GM20000 (cell line): Measurements from ENCODE around the gene P2RY2.

ENCODE experiments used
- DNase-seq: peaks from one replicate; pipeline ENCODE4 v3.0.0; 2012; ENCODE audit warnings: low spot score
- TF ChIP-seq, protein P1 (sequence below): IDR thresholded peaks from 2 replicates; pipeline ENCODE4 v1.5.1; 2012; ENCODE audit warnings: mild to moderate bottlenecking, control low read depth; ENCODE audit errors: extremely low read depth, missing control alignments

Gene P2RY2

GRCh38 chr11:73225851-73226250, 7.8 kb downstream of the P2RY2 start:
- TF ChIP-seq, protein P1, sequence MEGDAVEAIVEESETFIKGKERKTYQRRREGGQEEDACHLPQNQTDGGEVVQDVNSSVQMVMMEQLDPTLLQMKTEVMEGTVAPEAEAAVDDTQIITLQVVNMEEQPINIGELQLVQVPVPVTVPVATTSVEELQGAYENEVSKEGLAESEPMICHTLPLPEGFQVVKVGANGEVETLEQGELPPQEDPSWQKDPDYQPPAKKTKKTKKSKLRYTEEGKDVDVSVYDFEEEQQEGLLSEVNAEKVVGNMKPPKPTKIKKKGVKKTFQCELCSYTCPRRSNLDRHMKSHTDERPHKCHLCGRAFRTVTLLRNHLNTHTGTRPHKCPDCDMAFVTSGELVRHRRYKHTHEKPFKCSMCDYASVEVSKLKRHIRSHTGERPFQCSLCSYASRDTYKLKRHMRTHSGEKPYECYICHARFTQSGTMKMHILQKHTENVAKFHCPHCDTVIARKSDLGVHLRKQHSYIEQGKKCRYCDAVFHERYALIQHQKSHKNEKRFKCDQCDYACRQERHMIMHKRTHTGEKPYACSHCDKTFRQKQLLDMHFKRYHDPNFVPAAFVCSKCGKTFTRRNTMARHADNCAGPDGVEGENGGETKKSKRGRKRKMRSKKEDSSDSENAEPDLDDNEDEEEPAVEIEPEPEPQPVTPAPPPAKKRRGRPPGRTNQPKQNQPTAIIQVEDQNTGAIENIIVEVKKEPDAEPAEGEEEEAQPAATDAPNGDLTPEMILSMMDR = no peak
- no peak for DNase-seq

GRCh38 chr11:73226297-73227006, 8.4 kb downstream of the P2RY2 start:
- TF ChIP-seq, protein P1 = no peak
- DNase-seq = no peak

- DNase-seq = no peak
These were observed 9.6 kb downstream of the P2RY2 start for GRCh38 chr11:73227571-73228211.

DNA sequence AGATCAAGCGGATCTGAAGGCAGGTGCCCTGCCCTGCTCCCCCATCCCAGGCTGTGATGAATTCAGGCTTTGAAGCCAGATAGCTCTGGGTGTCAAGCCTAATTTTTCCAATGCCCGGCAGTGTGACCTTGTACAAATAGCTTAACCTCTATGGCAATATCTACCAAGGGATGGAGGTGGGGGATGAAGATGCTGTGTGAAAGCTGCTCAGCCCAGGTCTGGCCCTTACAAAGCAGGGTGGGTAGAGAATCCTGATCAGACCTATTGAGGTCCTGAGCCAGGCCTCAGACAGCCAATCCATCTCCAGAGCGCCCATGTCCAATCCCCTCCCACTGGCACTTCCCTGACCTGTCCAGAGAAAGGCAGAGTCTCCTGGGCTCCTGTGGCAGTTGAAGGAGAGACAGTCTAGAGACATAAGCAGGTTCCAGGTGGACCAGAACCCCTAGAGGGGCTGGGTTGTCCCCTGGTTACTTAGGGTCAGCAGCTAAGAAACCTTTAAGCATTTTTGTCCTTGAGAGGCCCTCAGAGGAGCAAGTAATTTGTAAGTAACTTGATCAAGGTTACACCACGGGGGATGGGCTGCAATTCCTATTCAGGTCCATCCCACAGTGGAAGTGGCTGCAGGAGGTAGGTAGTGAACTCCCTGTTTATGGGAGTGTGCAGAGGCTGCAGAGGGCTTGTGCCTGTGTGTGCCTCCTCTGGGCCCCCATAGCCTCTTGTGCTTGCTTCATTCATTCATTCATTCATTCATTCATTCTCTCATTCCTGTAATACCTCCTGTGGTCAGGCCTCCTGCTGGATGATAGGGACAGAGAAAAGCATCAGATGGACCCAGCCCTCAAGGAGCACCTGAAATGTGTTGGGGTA, 10.4 kb downstream of the P2RY2 start:
- TF ChIP-seq, protein P1 = no peak
- DNase-seq = no peak

More at GRCh38 chr11:73227571-73228211, 9.6 kb downstream of the P2RY2 start:
- TF ChIP-seq, protein P1 = no peak

GRCh38 chr11:73229321-73229895, 11.3 kb downstream of the P2RY2 start:
- DNase-seq = no peak
- TF ChIP-seq, protein P1 = no peak

GRCh38 chr11:73229896-73230875, 12.1 kb downstream of the P2RY2 start:
- TF ChIP-seq, protein P1 = no peak
- no peak for DNase-seq
